ENCODE results near the gene TYMS. TPM values are rescaled to one million over a fixed set of nuclear protein-coding genes. Genes with fewer than 3 reads are reported as not detected.

The TYMS gene
- total and polyA plus RNA-seq, 9 of the 15 experiments (the other 6 are each of a cell fraction or from before 2014, with no cell fraction given): 69.1 to 409 (median 175) TPM

- Histone ChIP-seq H3K9me3 (replicated peaks; ENCODE audit: control insufficient read depth, insufficient read depth, low read depth, low read length) (peaks cover 10% of the 10 kb centered on the region; the same call in 1 of the 2 replicates), H3K4me1 (replicated peaks in 1 of 2; ENCODE audit: control insufficient read depth in 2 of 2, insufficient read depth in 2 of 2, low read length in 2 of 2) (peaks cover 8 to 21% of the 10 kb centered on the region in 2 experiments; a peak in 4 of 5 replicates), H3K27ac (ENCODE audit: extremely low read depth, low read depth, low read length) (no peak overlapping the region), H3K27me3 (ENCODE audit: control insufficient read depth in 2 of 2, insufficient read depth in 2 of 2, low read length in 2 of 2) (no peaks in the 10 kb centered on the region), H3K79me2 (ENCODE audit: control insufficient read depth, insufficient read depth, low read length) (peaks cover 70% of the 10 kb centered on the region), H4K20me1 (replicated peaks; ENCODE audit: control insufficient read depth, insufficient read depth, low read length) (peaks cover 9% of the 10 kb centered on the region; the same call in 1 of the 2 replicates), H3K9me1 (ENCODE audit: control insufficient read depth, insufficient read depth, low read length) (no peaks in the 10 kb centered on the region), H3K36me3 (ENCODE audit: control insufficient read depth, insufficient read depth, low read length) (peaks cover 45% of the 10 kb centered on the region), H2AFZ (ENCODE audit: low read depth, low read length) (no peak overlapping the region), H3K4me2 (ENCODE audit: insufficient read depth, low read length) (no peak overlapping the region), H3K4me3 (no peak overlapping the region), H3K9ac (ENCODE audit: insufficient read depth in 1 of 2, low read depth in 2 of 2, low read length in 2 of 2) (no peak overlapping the region)
- intact Hi-C loops (cut with micrococcal nuclease): no loop called here
- in situ Hi-C loops (cut with MboI): no loop called here
- POLR2A ChIA-PET: no interaction called here
- CTCF ChIA-PET (ENCODE audit: low intra/inter-chr PET ratio): no interaction called here
- FAIRE-seq (no peak), DNase-seq (ENCODE audit: extremely low read depth in 1 of 4, low spot score in 3 of 4) (peak; percentile 26 to 43 (median 33)), ATAC-seq (no peak)
- BruUV-seq (replicated peaks): no TSS peak
- WGBS (ENCODE audit: insufficient coverage, low coverage, missing lambda C conversion rate): 62% methylated on average over 4 of the region's 4 CpGs
- TF ChIP-seq PHB (CRISPR knock-in tag; IDR thresholded peaks at IDR 0.05) (no peak), BRF1 (IDR thresholded peaks at IDR 0.05; ENCODE audit: borderline replicate concordance, extremely low read depth, insufficient read length) (no peak), ZNF41 (CRISPR knock-in tag; conservative IDR thresholded peaks at IDR 0.05) (no peak), HIVEP1 (CRISPR knock-in tag; IDR thresholded peaks at IDR 0.05) (no peak), DEAF1 (CRISPR knock-in tag; IDR thresholded peaks at IDR 0.05) (no peak), CLOCK (CRISPR knock-in tag; IDR thresholded peaks at IDR 0.05; ENCODE audit: borderline replicate concordance) (no peak), ZNF347 (CRISPR knock-in tag; IDR thresholded peaks at IDR 0.05; ENCODE audit: low read depth) (no peak), CBX5 (IDR thresholded peaks at IDR 0.05; ENCODE audit: borderline replicate concordance, low read depth) (no peak), TCF3 (CRISPR knock-in tag; IDR thresholded peaks at IDR 0.05) (peak; percentile 25; the same call in 1 of the 2 replicates), EP300 (IDR thresholded peaks at IDR 0.05; ENCODE audit: low read length) (peak; percentile 18; the same call in 1 of the 2 replicates), CTBP1 (IDR thresholded peaks at IDR 0.05; ENCODE audit: borderline replicate concordance) (no peak), ZNF134 (CRISPR knock-in tag; conservative IDR thresholded peaks at IDR 0.05) (no peak), SIN3B (IDR thresholded peaks at IDR 0.05; ENCODE audit: low read depth) (no peak), ZNF217 (CRISPR knock-in tag; IDR thresholded peaks at IDR 0.05) (no peak), NR2C1 (IDR thresholded peaks at IDR 0.05) (no peak), NR2C1 (tag; IDR thresholded peaks at IDR 0.05) (peak; percentile 20; the same call in 1 of the 2 replicates), CBFA2T3 (IDR thresholded peaks at IDR 0.05) (peak; percentile 60), MED1 (CRISPR knock-in tag; IDR thresholded peaks at IDR 0.05; ENCODE audit: borderline replicate concordance) (no peak), PTBP1 (IDR thresholded peaks at IDR 0.05; ENCODE audit: low read depth, low read length) (no peak), U2AF2 (optimal IDR thresholded peaks at IDR 0.05; ENCODE audit: low read depth, low read length) (no peak), ZBTB2 (IDR thresholded peaks at IDR 0.05) (no peak), FOS (IDR thresholded peaks at IDR 0.05; ENCODE audit: extremely low read depth, insufficient read length) (no peak)
Observed at GRCh38 chr18:662197-662596, 4.7 kb downstream of the TYMS start.
